ENCODE data around the gene KCNA10. TPM values are rescaled to one million over a fixed set of nuclear protein-coding genes. Genes with fewer than 3 reads are reported as not detected.
"Not testable (repeated sequence)": the region's sequence is repeated elsewhere in the genome, so short reads cannot be mapped to it uniquely, and the experiment has no call there.

Gene KCNA10
- total RNA-seq, 1 experiment from 2014 or later, result not detected

- Mint-ChIP-seq H3K4me1 (peaks cover 21% of the 10 kb centered on the region), H3K4me3 (no peak overlapping the region), H3K27me3 (ENCODE audit: low read depth) (peaks cover 3% of the 10 kb centered on the region), H3K27ac (no peak overlapping the region), H3K9me3 (peaks cover 12% of the 10 kb centered on the region), H3K36me3 (peaks cover 9% of the 10 kb centered on the region)
- ATAC-seq (no peak), DNase-seq (ENCODE audit: low spot score) (no peak)
- ChIA-PET POLR2A (no interaction called here), CTCF (interaction anchor here (0.7 to 3.1 kb wide), 3 partner anchors 15 to 51 kb away, joined by 3 to 9 read pairs (median 3); no protein-coding TSS in a partner anchor)
- TF ChIP-seq E2F5 (CRISPR knock-in tag; IDR thresholded peaks at IDR 0.05), result no peak
- TF ChIP-seq CREB1 (CRISPR knock-in tag; IDR thresholded peaks at IDR 0.05), result no peak
- no peak for TF ChIP-seq ZNF232 (CRISPR knock-in tag; IDR thresholded peaks at IDR 0.05)
- TF ChIP-seq GABPB1 (CRISPR knock-in tag; IDR thresholded peaks at IDR 0.05), result no peak
- TF ChIP-seq AFF4 (CRISPR knock-in tag; IDR thresholded peaks at IDR 0.05; ENCODE audit: borderline replicate concordance), result no peak
- TF ChIP-seq ATF2 (CRISPR knock-in tag; IDR thresholded peaks at IDR 0.05; ENCODE audit: borderline replicate concordance, low read depth), result no peak
- TF ChIP-seq JUN (CRISPR knock-in tag; IDR thresholded peaks at IDR 0.05), result no peak
- no peak for TF ChIP-seq AR (CRISPR knock-in tag; IDR thresholded peaks at IDR 0.05)
- no peak for TF ChIP-seq USF2 (CRISPR knock-in tag; IDR thresholded peaks at IDR 0.05)
Observed at GRCh38 chr1:110511436-110511835, 7.5 kb downstream of the KCNA10 start.

GRCh38 chr1:110510921-110511320 is 8.1 kb downstream of the KCNA10 start:
- CTCF ChIA-PET, result interaction anchor here (1.2 to 3.1 kb wide), 2 partner anchors 15 to 51 kb away, joined by 3 to 9 read pairs; no protein-coding TSS in a partner anchor
- DNase-seq (ENCODE audit: low spot score); H3K36me3 Mint-ChIP-seq; H3K4me3 Mint-ChIP-seq; POLR2A ChIA-PET; H3K27ac Mint-ChIP-seq; H3K27me3 Mint-ChIP-seq (ENCODE audit: low read depth); ATAC-seq: not testable (repeated sequence)
- Mint-ChIP-seq H3K4me1 (peaks cover 16% of the 10 kb centered on the region), H3K9me3 (peaks cover 12% of the 10 kb centered on the region)

GRCh38 chr1:110509655-110510054 is 9.3 kb downstream of the KCNA10 start:
- H3K27me3 Mint-ChIP-seq (ENCODE audit: low read depth), result no peaks in the 10 kb centered on the region; the same call in none of the 2 replicates
- ATAC-seq (no peak), DNase-seq (ENCODE audit: low spot score) (no peak)
- CTCF ChIA-PET, result interaction anchor here (1.0 to 3.1 kb wide), 4 partner anchors 11 to 110 kb away, joined by 3 to 11 read pairs (median 6); no protein-coding TSS in a partner anchor
- no peak overlapping the region for H3K27ac Mint-ChIP-seq
- peaks cover 16% of the 10 kb centered on the region for H3K4me1 Mint-ChIP-seq
- POLR2A ChIA-PET, result no interaction called here
- H3K9me3 Mint-ChIP-seq, result peaks cover 3% of the 10 kb centered on the region
- H3K4me3 Mint-ChIP-seq, result no peak overlapping the region
- peaks cover 3% of the 10 kb centered on the region for H3K36me3 Mint-ChIP-seq
- TF ChIP-seq GRHL2 (CRISPR knock-in tag; IDR thresholded peaks at IDR 0.05; ENCODE audit: insufficient replicate concordance, severe bottlenecking) (no peak), ZNF232 (CRISPR knock-in tag; IDR thresholded peaks at IDR 0.05) (no peak), NFE2L1 (CRISPR knock-in tag; IDR thresholded peaks at IDR 0.05) (no peak), MAX (CRISPR knock-in tag; IDR thresholded peaks at IDR 0.05) (no peak), CTCF (IDR thresholded peaks at IDR 0.05) (no peak), ARID4B (CRISPR knock-in tag; IDR thresholded peaks at IDR 0.05; ENCODE audit: borderline replicate concordance) (no peak)

All from WTC11 (cell line).